ENCODE results near the gene DHRS12.

Gene DHRS12

GRCh38 chr13:51818276-51818675 lies 14.3 kb upstream of the DHRS12 start:
- WGBS: 95% methylated on average over 4 of the region's 4 CpGs
- Histone ChIP-seq H3K36me3 (ENCODE audit: insufficient read depth, low read length) (no peaks in the 10 kb centered on the region), H3K27me3 (ENCODE audit: insufficient read depth, low read length) (peaks cover 3% of the 10 kb centered on the region; the same call in 1 of the 2 replicates), H3K9ac (ENCODE audit: low read depth, low read length) (no peak overlapping the region), H3K4me1 (ENCODE audit: insufficient read depth, low read length) (peaks cover 21% of the 10 kb centered on the region), H3K9me3 (ENCODE audit: insufficient read depth, low read depth, low read length) (no peaks in the 10 kb centered on the region), H3K27ac (ENCODE audit: low read depth, low read length) (no peak overlapping the region), H3K4me3 (ENCODE audit: low read length) (no peak overlapping the region)

GRCh38 chr13:51817717-51818116 lies 13.8 kb upstream of the DHRS12 start:
- H3K36me3 ChIP-seq (ENCODE audit: insufficient read depth, low read length): no peaks in the 10 kb centered on the region
- H3K27me3 ChIP-seq (ENCODE audit: insufficient read depth, low read length): peaks cover 3% of the 10 kb centered on the region; the same call in 1 of the 2 replicates
- 90% methylated on average over 8 of the region's 8 CpGs for WGBS
- no peaks in the 10 kb centered on the region for H3K9me3 ChIP-seq (ENCODE audit: insufficient read depth, low read depth, low read length)
- H3K4me3 ChIP-seq (ENCODE audit: low read length): no peak overlapping the region
- peaks cover 21% of the 10 kb centered on the region for H3K4me1 ChIP-seq (ENCODE audit: insufficient read depth, low read length)
- no peak overlapping the region for H3K27ac ChIP-seq (ENCODE audit: low read depth, low read length)
- no peak overlapping the region for H3K9ac ChIP-seq (ENCODE audit: low read depth, low read length)

- WGBS: 80% methylated on average over 19 of the region's 19 CpGs
- peaks cover 3% of the 10 kb centered on the region; the same call in 1 of the 2 replicates for H3K27me3 ChIP-seq (ENCODE audit: insufficient read depth, low read length)
These were observed 12.8 kb upstream of the DHRS12 start for GRCh38 chr13:51816604-51817249.

GRCh38 chr13:51815848-51816247 lies 11.9 kb upstream of the DHRS12 start:
- H3K9me3 ChIP-seq (ENCODE audit: insufficient read depth, low read depth, low read length): no peaks in the 10 kb centered on the region
- no peak overlapping the region for H3K27ac ChIP-seq (ENCODE audit: low read depth, low read length)
- peaks cover 19% of the 10 kb centered on the region for H3K4me1 ChIP-seq (ENCODE audit: insufficient read depth, low read length)
- no peak overlapping the region for H3K9ac ChIP-seq (ENCODE audit: low read depth, low read length)
- no peak overlapping the region for H3K4me3 ChIP-seq (ENCODE audit: low read length)
- 88% methylated on average over 11 of the region's 11 CpGs for WGBS
- no peaks in the 10 kb centered on the region for H3K36me3 ChIP-seq (ENCODE audit: insufficient read depth, low read length)
- H3K27me3 ChIP-seq (ENCODE audit: insufficient read depth, low read length): peaks cover 3% of the 10 kb centered on the region; the same call in 1 of the 2 replicates

More at GRCh38 chr13:51816604-51817249, 12.8 kb upstream of the DHRS12 start:
- peaks cover 21% of the 10 kb centered on the region for H3K4me1 ChIP-seq (ENCODE audit: insufficient read depth, low read length)
- no peaks in the 10 kb centered on the region for H3K36me3 ChIP-seq (ENCODE audit: insufficient read depth, low read length)
- H3K9me3 ChIP-seq (ENCODE audit: insufficient read depth, low read depth, low read length): no peaks in the 10 kb centered on the region
- H3K4me3 ChIP-seq (ENCODE audit: low read length): no peak overlapping the region
- H3K27ac ChIP-seq (ENCODE audit: low read depth, low read length): no peak overlapping the region
- H3K9ac ChIP-seq (ENCODE audit: low read depth, low read length): no peak overlapping the region

GRCh38 chr13:51814825-51815650 lies 11.1 kb upstream of the DHRS12 start:
- Histone ChIP-seq H3K9ac (ENCODE audit: low read depth, low read length) (no peak overlapping the region), H3K4me3 (ENCODE audit: low read length) (no peak overlapping the region)
- WGBS: 44% methylated on average over 13 of the region's 13 CpGs

GRCh38 chr13:51814071-51814470 lies 10.1 kb upstream of the DHRS12 start:
- peaks cover 14% of the 10 kb centered on the region for H3K4me1 ChIP-seq (ENCODE audit: insufficient read depth, low read length)
- H3K27ac ChIP-seq (ENCODE audit: low read depth, low read length): no peak overlapping the region
- H3K9ac ChIP-seq (ENCODE audit: low read depth, low read length): no peak overlapping the region
- H3K36me3 ChIP-seq (ENCODE audit: insufficient read depth, low read length): no peaks in the 10 kb centered on the region
- WGBS: 96% methylated on average over 2 of the region's 2 CpGs
- H3K27me3 ChIP-seq (ENCODE audit: insufficient read depth, low read length): no peaks in the 10 kb centered on the region
- no peak overlapping the region for H3K4me3 ChIP-seq (ENCODE audit: low read length)
- no peaks in the 10 kb centered on the region for H3K9me3 ChIP-seq (ENCODE audit: insufficient read depth, low read depth, low read length)

More at GRCh38 chr13:51814825-51815650, 11.1 kb upstream of the DHRS12 start:
- Histone ChIP-seq H3K27ac (ENCODE audit: low read depth, low read length) (no peak overlapping the region), H3K4me1 (ENCODE audit: insufficient read depth, low read length) (peaks cover 19% of the 10 kb centered on the region), H3K27me3 (ENCODE audit: insufficient read depth, low read length) (peaks cover 3% of the 10 kb centered on the region; the same call in 1 of the 2 replicates), H3K36me3 (ENCODE audit: insufficient read depth, low read length) (no peaks in the 10 kb centered on the region), H3K9me3 (ENCODE audit: insufficient read depth, low read depth, low read length) (no peaks in the 10 kb centered on the region)

GRCh38 chr13:51811920-51812451 lies 8.0 kb upstream of the DHRS12 start:
- no peaks in the 10 kb centered on the region for H3K36me3 ChIP-seq (ENCODE audit: insufficient read depth, low read length)
- no peak overlapping the region for H3K9ac ChIP-seq (ENCODE audit: low read depth, low read length)
- H3K27me3 ChIP-seq (ENCODE audit: insufficient read depth, low read length): no peaks in the 10 kb centered on the region
- peaks cover 6% of the 10 kb centered on the region; the same call in 1 of the 2 replicates for H3K4me1 ChIP-seq (ENCODE audit: insufficient read depth, low read length)
- 73% methylated on average over 4 of the region's 4 CpGs for WGBS
- no peak overlapping the region for H3K4me3 ChIP-seq (ENCODE audit: low read length)
- no peaks in the 10 kb centered on the region for H3K9me3 ChIP-seq (ENCODE audit: insufficient read depth, low read depth, low read length)
- no peak overlapping the region for H3K27ac ChIP-seq (ENCODE audit: low read depth, low read length)

- Histone ChIP-seq H3K4me3 (ENCODE audit: low read length) (no peak overlapping the region), H3K27ac (ENCODE audit: low read depth, low read length) (no peak overlapping the region), H3K27me3 (ENCODE audit: insufficient read depth, low read length) (no peaks in the 10 kb centered on the region), H3K9me3 (ENCODE audit: insufficient read depth, low read depth, low read length) (no peaks in the 10 kb centered on the region), H3K9ac (ENCODE audit: low read depth, low read length) (no peak overlapping the region), H3K36me3 (ENCODE audit: insufficient read depth, low read length) (no peaks in the 10 kb centered on the region), H3K4me1 (ENCODE audit: insufficient read depth, low read length) (0 out of 2 replicates have a peak, but pooled peaks cover 3% of the 10 kb centered on the region)
- WGBS: 81% methylated on average over 12 of the region's 12 CpGs
These were observed 7.1 kb upstream of the DHRS12 start for GRCh38 chr13:51811046-51811445.

- H3K27ac ChIP-seq (ENCODE audit: low read depth, low read length): no peak overlapping the region
- no peaks in the 10 kb centered on the region for H3K9me3 ChIP-seq (ENCODE audit: insufficient read depth, low read depth, low read length)
- peaks cover 11% of the 10 kb centered on the region for H3K4me1 ChIP-seq (ENCODE audit: insufficient read depth, low read length)
- no peaks in the 10 kb centered on the region for H3K36me3 ChIP-seq (ENCODE audit: insufficient read depth, low read length)
- no peak overlapping the region for H3K4me3 ChIP-seq (ENCODE audit: low read length)
- no peak overlapping the region for H3K9ac ChIP-seq (ENCODE audit: low read depth, low read length)
- H3K27me3 ChIP-seq (ENCODE audit: insufficient read depth, low read length): no peaks in the 10 kb centered on the region
These were observed 4.8 kb upstream of the DHRS12 start for GRCh38 chr13:51808811-51809210.

GRCh38 chr13:51807041-51807440 lies 3.1 kb upstream of the DHRS12 start:
- WGBS: 80% methylated on average over 4 of the region's 5 CpGs

GRCh38 chr13:51806566-51806965 lies 2.6 kb upstream of the DHRS12 start:
- H3K4me3 ChIP-seq (ENCODE audit: low read length): no peak overlapping the region
- H3K27me3 ChIP-seq (ENCODE audit: insufficient read depth, low read length): no peaks in the 10 kb centered on the region
- H3K4me1 ChIP-seq (ENCODE audit: insufficient read depth, low read length): peaks cover 30% of the 10 kb centered on the region
- no peaks in the 10 kb centered on the region for H3K36me3 ChIP-seq (ENCODE audit: insufficient read depth, low read length)
- no peak overlapping the region for H3K27ac ChIP-seq (ENCODE audit: low read depth, low read length)
- H3K9me3 ChIP-seq (ENCODE audit: insufficient read depth, low read depth, low read length): no peaks in the 10 kb centered on the region
- H3K9ac ChIP-seq (ENCODE audit: low read depth, low read length): no peak overlapping the region
- 89% methylated on average over 2 of the region's 2 CpGs for WGBS

More at GRCh38 chr13:51807041-51807440, 3.1 kb upstream of the DHRS12 start:
- Histone ChIP-seq H3K36me3 (ENCODE audit: insufficient read depth, low read length) (no peaks in the 10 kb centered on the region), H3K27me3 (ENCODE audit: insufficient read depth, low read length) (no peaks in the 10 kb centered on the region), H3K4me3 (ENCODE audit: low read length) (no peak overlapping the region), H3K9me3 (ENCODE audit: insufficient read depth, low read depth, low read length) (no peaks in the 10 kb centered on the region), H3K9ac (ENCODE audit: low read depth, low read length) (no peak overlapping the region), H3K4me1 (ENCODE audit: insufficient read depth, low read length) (peaks cover 25% of the 10 kb centered on the region), H3K27ac (ENCODE audit: low read depth, low read length) (no peak overlapping the region)

Data from HUES64 (cell line).